ENCODE data around the gene CXXC4.

DNA sequence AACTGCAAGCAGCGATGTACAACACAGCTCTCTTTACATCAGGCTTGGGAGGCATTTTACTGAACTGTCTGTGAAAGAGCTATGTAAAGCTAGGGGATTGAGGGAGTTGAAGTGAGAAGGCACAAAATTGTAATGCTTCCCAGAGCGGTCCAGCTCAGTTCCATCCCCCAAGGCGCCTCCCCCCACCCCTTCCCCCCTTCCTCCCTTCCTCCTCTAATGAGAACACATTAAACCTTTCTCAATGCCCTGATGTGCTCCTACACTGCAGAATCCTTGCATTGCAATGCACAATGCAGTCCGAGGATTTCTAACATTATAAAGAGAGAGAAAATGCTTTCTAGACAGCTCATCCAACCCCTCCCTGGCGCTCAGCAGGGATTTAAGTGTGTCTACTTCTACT lies 73.9 kb downstream of the CXXC4 start:
- TF ChIP-seq, protein P1, sequence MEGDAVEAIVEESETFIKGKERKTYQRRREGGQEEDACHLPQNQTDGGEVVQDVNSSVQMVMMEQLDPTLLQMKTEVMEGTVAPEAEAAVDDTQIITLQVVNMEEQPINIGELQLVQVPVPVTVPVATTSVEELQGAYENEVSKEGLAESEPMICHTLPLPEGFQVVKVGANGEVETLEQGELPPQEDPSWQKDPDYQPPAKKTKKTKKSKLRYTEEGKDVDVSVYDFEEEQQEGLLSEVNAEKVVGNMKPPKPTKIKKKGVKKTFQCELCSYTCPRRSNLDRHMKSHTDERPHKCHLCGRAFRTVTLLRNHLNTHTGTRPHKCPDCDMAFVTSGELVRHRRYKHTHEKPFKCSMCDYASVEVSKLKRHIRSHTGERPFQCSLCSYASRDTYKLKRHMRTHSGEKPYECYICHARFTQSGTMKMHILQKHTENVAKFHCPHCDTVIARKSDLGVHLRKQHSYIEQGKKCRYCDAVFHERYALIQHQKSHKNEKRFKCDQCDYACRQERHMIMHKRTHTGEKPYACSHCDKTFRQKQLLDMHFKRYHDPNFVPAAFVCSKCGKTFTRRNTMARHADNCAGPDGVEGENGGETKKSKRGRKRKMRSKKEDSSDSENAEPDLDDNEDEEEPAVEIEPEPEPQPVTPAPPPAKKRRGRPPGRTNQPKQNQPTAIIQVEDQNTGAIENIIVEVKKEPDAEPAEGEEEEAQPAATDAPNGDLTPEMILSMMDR (conservative IDR thresholded peaks at IDR 0.05), result no peak
- no peak for TF ChIP-seq EZH2 (IDR thresholded peaks at IDR 0.05; ENCODE audit: low read depth)

All from PC-9 (cell line).